Measurements from ENCODE around the gene CCDC15.

CCDC15 gene

GRCh38 chr11:124919898-124920297 is 34.1 kb upstream of the CCDC15 start:
- DNase-seq (ENCODE audit: low read depth) = no peak
- no peak overlapping the region for H3K4me3 ChIP-seq (ENCODE audit: low read depth, low read length)
- TF ChIP-seq CTCF (IDR thresholded peaks at IDR 0.05; ENCODE audit: low read depth, low read length, missing control alignments) = no peak

- H3K4me3 ChIP-seq (ENCODE audit: low read depth, low read length) = no peak overlapping the region
- no peak for TF ChIP-seq CTCF (IDR thresholded peaks at IDR 0.05; ENCODE audit: low read depth, low read length, missing control alignments)
- DNase-seq (ENCODE audit: low read depth) = no peak
These were observed 33.6 kb upstream of the CCDC15 start for GRCh38 chr11:124920356-124920755.

GRCh38 chr11:124920870-124921609 is 33.0 kb upstream of the CCDC15 start:
- TF ChIP-seq CTCF (IDR thresholded peaks at IDR 0.05; ENCODE audit: low read depth, low read length, missing control alignments) = peak; percentile 2

DNA sequence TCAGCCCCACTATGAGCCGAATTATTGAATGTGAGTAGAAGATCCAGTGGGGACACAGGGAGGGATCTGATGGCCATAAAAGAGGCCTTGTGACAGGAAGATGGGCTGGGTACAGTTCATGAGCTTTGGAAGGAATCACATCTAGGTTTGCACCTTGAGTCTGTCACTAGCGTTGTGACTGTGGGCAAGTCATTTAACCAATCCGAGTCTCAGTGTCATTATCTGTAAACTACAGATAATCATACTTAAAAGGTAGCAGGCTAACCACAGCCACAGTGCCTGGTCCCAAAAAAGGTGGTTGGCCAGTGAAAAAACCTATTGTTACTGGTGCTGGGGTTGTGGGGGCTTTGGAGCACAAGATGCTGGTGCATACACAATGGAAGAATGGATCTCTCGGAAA is 31.2 kb upstream of the CCDC15 start:
- H3K4me3 ChIP-seq (ENCODE audit: low read depth, low read length) = no peak overlapping the region
- no peak for DNase-seq (ENCODE audit: low read depth)
- TF ChIP-seq CTCF (IDR thresholded peaks at IDR 0.05; ENCODE audit: low read depth, low read length, missing control alignments) = no peak

More at GRCh38 chr11:124920870-124921609, 33.0 kb upstream of the CCDC15 start:
- peak overlapping the region; percentile 13; the same call in 1 of the 2 replicates for H3K4me3 ChIP-seq (ENCODE audit: low read depth, low read length)
- DNase-seq (ENCODE audit: low read depth) = no peak

- DNase-seq (ENCODE audit: low read depth) = no peak
- no peak overlapping the region for H3K4me3 ChIP-seq (ENCODE audit: low read depth, low read length)
- TF ChIP-seq CTCF (IDR thresholded peaks at IDR 0.05; ENCODE audit: low read depth, low read length, missing control alignments) = no peak
These were observed 30.7 kb upstream of the CCDC15 start for GRCh38 chr11:124923296-124923695.

GRCh38 chr11:124928942-124929665 is 24.9 kb upstream of the CCDC15 start:
- no peak for DNase-seq (ENCODE audit: low read depth)
- TF ChIP-seq CTCF (IDR thresholded peaks at IDR 0.05; ENCODE audit: low read depth, low read length, missing control alignments) = no peak
- H3K4me3 ChIP-seq (ENCODE audit: low read depth, low read length) = no peak overlapping the region
